Stomach smooth muscle (tissue), 2 donors: ENCODE data around the gene MAP4K3.

Experiments
- H3K27ac ChIP-seq: one replicate; pipeline ENCODE4 v1.7.0; 2013; ENCODE audit warnings: mild to moderate bottlenecking, low read length, inconsistent platforms
- H3K27me3 ChIP-seq, 2 donors: one replicate each; pipeline ENCODE4 v1.7.0; 2013; ENCODE audit warnings: low read length in 2 of 2; ENCODE audit not compliant: insufficient read depth in 2 of 2, control insufficient read depth in 1 of 2
- H3K36me3 ChIP-seq, 2 donors: one replicate each; pipeline ENCODE4 v1.7.0; 2013; ENCODE audit warnings: low read length in 2 of 2; ENCODE audit not compliant: control insufficient read depth in 2 of 2, insufficient read depth in 2 of 2
- H3K4me1 ChIP-seq: one replicate; pipeline ENCODE4 v1.7.0; 2013; ENCODE audit warnings: low read length; ENCODE audit not compliant: control insufficient read depth, insufficient read depth
- H3K4me3 ChIP-seq, 2 donors: one replicate each; pipeline ENCODE4 v1.7.0; 2013; ENCODE audit warnings: low read length in 2 of 2
- H3K9ac ChIP-seq, 2 donors: one replicate each; pipeline ENCODE4 v1.7.0; 2013; ENCODE audit warnings: low read length in 2 of 2, mild to moderate bottlenecking in 1 of 2
- H3K9me3 ChIP-seq, 2 donors: one replicate each; pipeline ENCODE4 v1.7.0; 2013; ENCODE audit warnings: low read length in 2 of 2; ENCODE audit not compliant: control insufficient read depth in 2 of 2
- donor health status: healthy.
- donor health status: Pancreatic carcinoma.

Gene MAP4K3

DNA sequence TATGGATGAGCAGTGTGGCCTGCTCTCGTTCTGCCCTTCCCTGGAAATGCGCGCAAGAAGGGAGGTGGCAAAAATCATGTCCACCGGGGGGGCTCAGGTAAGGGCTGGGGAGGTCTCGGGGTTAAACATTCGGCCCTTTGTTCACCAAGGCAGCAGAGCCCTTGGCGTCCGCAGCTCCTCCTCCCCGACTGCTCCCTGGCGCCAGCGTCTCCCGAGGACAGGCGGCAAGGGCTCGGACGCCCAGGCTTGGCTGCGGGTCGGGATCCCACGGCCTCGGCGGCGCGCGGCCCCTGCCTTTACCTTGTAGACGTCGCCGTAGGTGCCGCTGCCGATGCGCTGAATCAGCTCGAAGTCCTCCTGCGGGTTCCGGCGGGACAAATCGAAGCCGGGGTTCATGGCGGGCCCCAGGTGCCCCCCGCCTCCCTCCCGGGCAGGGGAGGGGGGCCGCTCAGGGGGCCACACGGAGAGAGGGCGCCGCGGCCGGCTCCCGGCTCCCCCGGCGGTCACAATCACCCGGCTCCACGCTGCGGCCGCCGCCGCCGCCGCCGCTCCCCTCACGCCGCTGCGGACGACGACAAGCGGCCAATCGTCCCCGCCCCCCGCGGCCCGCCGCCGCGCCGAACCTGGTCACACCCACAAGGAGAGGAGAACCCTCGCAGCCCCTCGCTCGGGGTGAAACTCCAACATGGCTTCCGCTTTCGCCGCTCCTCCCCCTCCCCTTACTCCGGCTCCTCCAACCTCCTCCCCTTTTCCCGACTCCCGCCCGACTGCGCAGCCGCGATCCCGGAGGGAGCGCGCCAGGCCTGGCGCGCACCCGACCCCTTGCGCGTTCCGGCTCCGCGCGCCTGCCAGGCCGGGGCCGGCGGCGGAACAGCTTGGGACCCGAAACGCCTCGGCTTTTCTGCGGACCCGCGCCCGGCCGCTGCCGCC, at the start of gene MAP4K3:
TSS of gene MAP4K3 (minus strand) at position 694 of the 930 bp plus-strand sequence. CDS start at position 396, 298 bp downstream.
- no peaks in the 10 kb centered on the region for H3K27me3 ChIP-seq
- no peaks in the 10 kb centered on the region for H3K36me3 ChIP-seq
- H3K27ac ChIP-seq = peak within 1 kb of the TSS; percentile 83
- H3K9me3 ChIP-seq = no peaks in the 10 kb centered on the region
- H3K4me1 ChIP-seq = peaks cover 5% of the 10 kb centered on the region
- peak within 1 kb of the TSS; percentile 95 to 98 for H3K4me3 ChIP-seq
- peak within 1 kb of the TSS; percentile 86 to 92 for H3K9ac ChIP-seq

DNA sequence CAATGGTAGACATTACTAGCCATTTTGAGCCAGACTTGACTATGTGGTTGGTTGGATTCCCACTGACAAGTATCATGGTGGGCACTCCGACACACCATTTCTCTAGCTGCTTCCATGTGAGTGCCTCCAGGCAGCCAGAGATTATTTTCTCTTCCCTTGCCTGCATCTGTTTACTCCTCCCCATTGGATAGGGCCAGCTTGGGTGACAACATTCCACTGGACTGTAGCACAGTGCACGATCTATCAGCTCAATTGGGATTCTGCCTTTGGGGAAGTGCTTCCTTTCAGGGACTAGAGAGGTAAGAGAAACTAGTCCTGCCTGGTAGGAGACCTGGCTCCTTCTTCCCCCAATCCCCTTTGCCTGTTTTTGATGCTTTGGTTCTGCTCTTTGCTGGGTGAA, 49.0 kb upstream of the MAP4K3 start:
- Histone ChIP-seq H3K9ac (no peak overlapping the region), H3K27ac (no peak overlapping the region), H3K36me3 (no peaks in the 10 kb centered on the region), H3K4me3 (no peak overlapping the region), H3K9me3 (no peaks in the 10 kb centered on the region), H3K4me1 (no peaks in the 10 kb centered on the region), H3K27me3 (no peaks in the 10 kb centered on the region)

- H3K4me3 ChIP-seq = no peak overlapping the region
- H3K4me1 ChIP-seq = no peaks in the 10 kb centered on the region
- H3K27me3 ChIP-seq = no peaks in the 10 kb centered on the region
- no peak overlapping the region for H3K27ac ChIP-seq
- no peaks in the 10 kb centered on the region for H3K36me3 ChIP-seq
- H3K9ac ChIP-seq = no peak overlapping the region
- H3K9me3 ChIP-seq = no peaks in the 10 kb centered on the region
These were observed 47.8 kb upstream of the MAP4K3 start for GRCh38 chr2:39484620-39485495.

- no peaks in the 10 kb centered on the region for H3K36me3 ChIP-seq
- H3K27ac ChIP-seq = no peak overlapping the region
These were observed 47.1 kb upstream of the MAP4K3 start for GRCh38 chr2:39484206-39484605.

DNA sequence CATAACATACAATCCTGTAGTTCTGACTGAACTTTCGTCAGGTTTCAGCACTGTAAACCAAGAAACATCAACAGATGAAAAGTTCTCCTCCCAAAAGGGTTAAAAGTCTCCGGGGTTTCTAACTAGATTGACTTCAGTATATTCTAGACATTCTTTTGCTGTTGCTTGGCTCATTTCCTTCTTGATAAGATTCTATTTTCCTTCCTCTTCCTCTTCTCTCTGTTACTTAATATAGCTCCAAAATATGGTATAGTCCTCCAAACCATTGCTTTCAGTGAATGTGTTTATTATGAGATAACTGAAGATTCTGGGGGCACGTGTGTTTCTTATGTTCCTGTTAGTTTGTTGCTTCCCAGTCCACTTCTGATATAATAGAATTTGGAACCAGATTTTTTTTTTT, 46.4 kb upstream of the MAP4K3 start:
- Histone ChIP-seq H3K4me1 (no peaks in the 10 kb centered on the region), H3K9ac (no peak overlapping the region), H3K27ac (no peak overlapping the region), H3K9me3 (no peaks in the 10 kb centered on the region), H3K36me3 (no peaks in the 10 kb centered on the region), H3K4me3 (no peak overlapping the region), H3K27me3 (no peaks in the 10 kb centered on the region)

More at GRCh38 chr2:39484206-39484605, 47.1 kb upstream of the MAP4K3 start:
- Histone ChIP-seq H3K4me1 (no peaks in the 10 kb centered on the region), H3K4me3 (no peak overlapping the region), H3K27me3 (no peaks in the 10 kb centered on the region), H3K9me3 (no peaks in the 10 kb centered on the region), H3K9ac (no peak overlapping the region)

DNA sequence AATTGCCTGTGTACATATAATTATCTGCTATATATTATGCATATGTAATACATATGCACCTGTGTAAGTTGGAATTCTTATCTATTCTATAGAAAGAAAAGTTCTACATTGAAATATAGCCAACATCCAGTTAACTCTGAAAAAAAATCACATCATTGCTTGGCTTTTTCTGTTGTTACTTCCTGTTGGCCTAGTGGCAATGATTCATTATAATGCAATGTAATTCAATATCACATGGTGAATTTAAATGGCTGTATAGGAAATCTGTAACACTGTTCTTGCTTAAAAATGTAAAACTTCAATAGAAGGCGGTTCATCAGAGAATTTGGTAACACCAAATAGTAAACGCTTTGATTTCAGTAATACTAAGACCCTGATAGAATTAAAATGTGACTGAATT, 44.5 kb upstream of the MAP4K3 start:
- no peaks in the 10 kb centered on the region for H3K27me3 ChIP-seq
- H3K9ac ChIP-seq = no peak overlapping the region
- no peaks in the 10 kb centered on the region for H3K9me3 ChIP-seq
- H3K27ac ChIP-seq = no peak overlapping the region
- no peaks in the 10 kb centered on the region for H3K4me1 ChIP-seq
- H3K4me3 ChIP-seq = no peak overlapping the region
- H3K36me3 ChIP-seq = peaks cover 2 to 6% of the 10 kb centered on the region in 2 donors

DNA sequence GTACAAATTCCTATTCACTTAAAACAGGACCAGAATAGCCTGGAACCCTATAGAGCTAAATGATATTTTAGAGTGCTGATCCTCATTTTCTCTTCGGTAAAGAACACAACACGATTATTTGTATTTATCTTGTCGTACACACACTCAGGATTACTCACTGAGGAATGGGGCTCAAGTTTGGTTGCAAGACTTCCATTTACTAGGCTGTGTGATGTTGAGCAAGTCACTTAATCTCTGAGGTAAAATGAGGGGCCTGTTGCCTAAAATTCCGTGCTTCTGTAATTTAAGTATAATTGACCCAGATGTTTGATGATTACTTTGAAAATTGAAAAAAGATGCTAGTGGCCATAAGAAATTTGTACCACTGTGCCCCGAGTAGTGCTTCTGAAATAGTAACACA, 42.6 kb upstream of the MAP4K3 start:
- H3K9ac ChIP-seq = no peak overlapping the region
- no peak overlapping the region for H3K4me3 ChIP-seq
- H3K27ac ChIP-seq = no peak overlapping the region

GRCh38 chr2:39479053-39479670, 42.1 kb upstream of the MAP4K3 start:
- no peaks in the 10 kb centered on the region for H3K9me3 ChIP-seq
- no peak overlapping the region for H3K27ac ChIP-seq
- no peak overlapping the region for H3K4me3 ChIP-seq
- no peaks in the 10 kb centered on the region for H3K4me1 ChIP-seq
- no peak overlapping the region for H3K9ac ChIP-seq
- peaks cover 9 to 10% of the 10 kb centered on the region in 2 donors for H3K36me3 ChIP-seq
- H3K27me3 ChIP-seq = no peaks in the 10 kb centered on the region

More for the DNA sequence above, 42.6 kb upstream of the MAP4K3 start:
- Histone ChIP-seq H3K36me3 (peaks cover 9 to 10% of the 10 kb centered on the region in 2 donors), H3K27me3 (no peaks in the 10 kb centered on the region), H3K9me3 (no peaks in the 10 kb centered on the region), H3K4me1 (no peaks in the 10 kb centered on the region)

- Histone ChIP-seq H3K4me3 (no peak overlapping the region), H3K9me3 (no peaks in the 10 kb centered on the region), H3K9ac (no peak overlapping the region), H3K27me3 (no peaks in the 10 kb centered on the region), H3K4me1 (no peaks in the 10 kb centered on the region), H3K27ac (no peak overlapping the region), H3K36me3 (peaks cover 9 to 10% of the 10 kb centered on the region in 2 donors)
These were observed 39.4 kb upstream of the MAP4K3 start for GRCh38 chr2:39476524-39476923.

- no peak overlapping the region for H3K4me3 ChIP-seq
- no peak overlapping the region for H3K27ac ChIP-seq
- peaks cover 3% of the 10 kb centered on the region for H3K4me1 ChIP-seq
- no peaks in the 10 kb centered on the region for H3K9me3 ChIP-seq
- H3K36me3 ChIP-seq = peaks cover 9 to 10% of the 10 kb centered on the region in 2 donors
- no peaks in the 10 kb centered on the region for H3K27me3 ChIP-seq
- H3K9ac ChIP-seq = no peak overlapping the region
These were observed 37.9 kb upstream of the MAP4K3 start for GRCh38 chr2:39475006-39475405.
